ENCODE measurements around the gene AQP3. TPM values are rescaled to one million over a fixed set of nuclear protein-coding genes. Genes with fewer than 3 reads are reported as not detected.
A peak's percentile ranks its signal among the peaks of the same experiment; 100 is the strongest.

AQP3 gene
- total and polyA plus RNA-seq, 2 of the 8 experiments (the other 6 are each of a cell fraction or from before 2014, with no cell fraction given): 2.6 to 7.6 TPM

DNA sequence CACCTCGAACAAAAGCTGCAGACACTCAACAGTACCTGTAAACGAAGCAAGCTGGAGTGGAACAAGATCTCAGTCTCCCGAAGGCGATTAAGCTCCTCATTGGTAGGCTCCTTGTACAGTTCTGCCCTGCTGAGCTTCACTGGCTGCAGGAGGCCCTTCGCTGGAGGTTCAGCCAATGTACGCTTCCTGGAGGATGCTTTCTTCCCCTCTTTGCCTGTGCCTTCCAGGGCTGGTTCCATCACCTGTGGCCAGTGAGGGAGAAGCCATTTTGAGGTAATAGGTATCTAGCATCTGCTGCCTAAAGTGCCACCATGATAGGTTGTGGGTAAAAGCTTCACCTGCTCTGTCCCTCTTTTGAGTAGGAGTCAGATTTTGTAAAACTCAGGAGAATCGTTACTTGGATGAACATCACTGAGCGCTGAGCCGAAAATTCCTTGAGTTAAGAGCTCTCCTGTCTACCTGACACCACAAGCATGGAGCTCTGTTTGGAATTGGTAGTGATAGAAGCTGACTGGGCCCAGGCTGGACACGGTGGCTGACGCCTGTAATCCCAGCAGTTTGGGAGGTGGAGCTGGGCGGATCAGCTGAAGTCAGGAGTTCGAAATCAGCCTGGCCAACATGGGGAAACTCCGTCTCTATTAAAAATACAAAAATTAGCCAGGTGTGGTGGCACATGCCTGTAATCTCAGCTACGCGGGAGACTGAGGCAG, 24.9 kb upstream of the AQP3 start:
- Histone ChIP-seq H3K18ac (ENCODE audit: extremely low read depth, low read length) (no peak overlapping the region), H2BK15ac (ENCODE audit: low read length) (no peak overlapping the region), H4K20me1 (replicated peaks in 1 of 2; ENCODE audit: control insufficient read depth in 1 of 2, insufficient read depth in 2 of 2, low read length in 2 of 2) (peaks cover 3 to 8% of the 10 kb centered on the region in 2 experiments), H2AK5ac (ENCODE audit: low read depth, low read length) (no peak overlapping the region), H3K23ac (ENCODE audit: insufficient read length) (no peak overlapping the region), H3K27me3 (replicated peaks in 1 of 4; ENCODE audit: control insufficient read depth in 3 of 4, extremely low read depth in 1 of 4, insufficient read depth in 3 of 4, low read length in 3 of 4) (no peaks in the 10 kb centered on the region), H3K27ac (ENCODE audit: low read depth, low read length) (no peak overlapping the region), H3K4me2 (ENCODE audit: insufficient read depth in 1 of 2, low read depth in 2 of 2, low read length in 2 of 2) (peak overlapping the region; percentile 85 to 87; a peak in 3 of 4 replicates), H3K9ac (replicated peaks in 1 of 4; ENCODE audit: extremely low read depth in 1 of 4, low read depth in 3 of 4, low read length in 3 of 4) (no peak overlapping the region; a peak in 1 of 7 replicates), H3K79me1 (ENCODE audit: low read depth, low read length) (peaks cover 5% of the 10 kb centered on the region; the same call in 1 of the 2 replicates), H3K9me3 (ENCODE audit: insufficient read depth in 2 of 2, low read depth in 1 of 2, low read length in 1 of 2) (no peaks in the 10 kb centered on the region), H4K5ac (ENCODE audit: insufficient read length, low read depth, low read length) (no peak overlapping the region), H4K91ac (replicated peaks; ENCODE audit: insufficient read length, low read length) (no peak overlapping the region), H3K56ac (replicated peaks; ENCODE audit: insufficient read length, low read depth, low read length) (no peak overlapping the region), H4K8ac (ENCODE audit: extremely low read depth, insufficient read depth, low read length) (no peak overlapping the region), H2BK12ac (ENCODE audit: low read depth, low read length) (no peak overlapping the region), H3K4me1 (replicated peaks in 1 of 4; ENCODE audit: control insufficient read depth in 3 of 4, insufficient read depth in 4 of 4, low read length in 3 of 4) (peaks cover 0 to 2% (median 0%) of the 10 kb centered on the region in 4 experiments; a peak in 1 of 7 replicates), H3K36me3 (ENCODE audit: control insufficient read depth in 2 of 4, insufficient read depth in 4 of 4, low read length in 3 of 4) (peaks cover 21 to 37% (median 27%) of the 10 kb centered on the region in 4 experiments), H3K4ac (replicated peaks; ENCODE audit: insufficient read length, low read depth, low read length) (no peak overlapping the region), H2AFZ (ENCODE audit: low read length) (no peak overlapping the region), H2BK5ac (ENCODE audit: low read depth, low read length) (no peak overlapping the region; the same call in 1 of the 2 replicates), H3K4me3 (ENCODE audit: extremely low read depth in 1 of 4, insufficient read depth in 2 of 4, low read depth in 3 of 4, low read length in 4 of 4) (peak overlapping the region in 2 of 4 experiments; percentile 86 to 97; a peak in 3 of 8 replicates), H3K79me2 (ENCODE audit: control insufficient read depth in 1 of 2, insufficient read depth in 2 of 2, low read length in 2 of 2) (peaks cover 7 to 21% of the 10 kb centered on the region in 2 experiments), H2BK120ac (replicated peaks; ENCODE audit: low read depth, low read length) (no peak overlapping the region), H3K23me2 (ENCODE audit: low read depth, low read length) (peaks cover 8% of the 10 kb centered on the region; the same call in 1 of the 2 replicates), H3K14ac (ENCODE audit: insufficient read length) (no peak overlapping the region), H2BK20ac (ENCODE audit: low read length) (no peak overlapping the region)
- ChIA-PET POLR2A (ENCODE audit: partially characterized antibody) (interaction anchor here (0.6 to 3.7 kb wide), 6 partner anchors 9 to 170 kb away, joined by 3 to 34 read pairs (median 4); no protein-coding TSS in a partner anchor), CTCF (ENCODE audit: partially characterized antibody) (interaction anchor here (0.7 to 20.9 kb wide), 9 partner anchors 18 to 152 kb away, joined by 3 to 358 read pairs (median 7); partner anchors contain the start of genes ANKRD18B, AQP3 and AQP7)
- WGBS, 2 experiments (ENCODE audit: extremely low coverage in 1 of 2, insufficient coverage in 1 of 2, insufficient read length in 1 of 2, insufficient replicate concordance in 2 of 2, low coverage in 1 of 2, low lambda C conversion rate in 2 of 2, missing lambda C conversion rate in 1 of 2): 87% methylated on average over 16 of the region's 16 CpGs; no CpG with 5 or more reads in 1 of the 2 experiments
- no peak for FAIRE-seq
- no peak for DNase-seq (ENCODE audit: low read depth in 1 of 2, low spot score in 2 of 2)
- TF ChIP-seq RBBP5 (IDR thresholded peaks at IDR 0.05; ENCODE audit: borderline replicate concordance, low read depth, low read length) (no peak), NANOG (IDR thresholded peaks at IDR 0.05; ENCODE audit: insufficient read depth, low read depth, low read length, poor library complexity, severe bottlenecking) (no peak), POLR2AphosphoS5 (IDR thresholded peaks at IDR 0.05; ENCODE audit: low read depth, low read length) (no peak), GABPA (IDR thresholded peaks at IDR 0.05; ENCODE audit: borderline replicate concordance, insufficient read depth, low read length) (no peak), GTF2F1 (IDR thresholded peaks at IDR 0.05; ENCODE audit: borderline replicate concordance, low read depth, low read length) (no peak), ASH2L (IDR thresholded peaks at IDR 0.05; ENCODE audit: low read length) (no peak), SIN3A (conservative IDR thresholded peaks at IDR 0.05 in 1 of 2, IDR thresholded peaks at IDR 0.05 in 1 of 2; ENCODE audit: low read depth in 1 of 2, low read length in 2 of 2) (no peak), POLR2A (IDR thresholded peaks at IDR 0.05; ENCODE audit: control extremely low read depth in 1 of 2, low read depth in 2 of 2, low read length in 2 of 2) (no peak)
- TF ChIP-seq, protein P1, sequence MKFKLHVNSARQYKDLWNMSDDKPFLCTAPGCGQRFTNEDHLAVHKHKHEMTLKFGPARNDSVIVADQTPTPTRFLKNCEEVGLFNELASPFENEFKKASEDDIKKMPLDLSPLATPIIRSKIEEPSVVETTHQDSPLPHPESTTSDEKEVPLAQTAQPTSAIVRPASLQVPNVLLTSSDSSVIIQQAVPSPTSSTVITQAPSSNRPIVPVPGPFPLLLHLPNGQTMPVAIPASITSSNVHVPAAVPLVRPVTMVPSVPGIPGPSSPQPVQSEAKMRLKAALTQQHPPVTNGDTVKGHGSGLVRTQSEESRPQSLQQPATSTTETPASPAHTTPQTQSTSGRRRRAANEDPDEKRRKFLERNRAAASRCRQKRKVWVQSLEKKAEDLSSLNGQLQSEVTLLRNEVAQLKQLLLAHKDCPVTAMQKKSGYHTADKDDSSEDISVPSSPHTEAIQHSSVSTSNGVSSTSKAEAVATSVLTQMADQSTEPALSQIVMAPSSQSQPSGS (IDR thresholded peaks at IDR 0.05; ENCODE audit: low read length): no peak
